ENCODE measurements around the gene OPN3.
"Not testable (repeated sequence)": the region's sequence is repeated elsewhere in the genome, so short reads cannot be mapped to it uniquely, and the experiment has no call there.

Gene OPN3

GRCh38 chr1:241640149-241640866 lies at the start of gene OPN3, which contains the start of gene CHML:
OPN3 (minus strand) TSS chr1:241640369; CDS start chr1:241640254, 115 bp downstream.
CHML (minus strand) TSS chr1:241640369; CDS start chr1:241635766, 4,603 bp downstream.
- DNase-seq (ENCODE audit: low spot score) = peak; percentile 92

DNA sequence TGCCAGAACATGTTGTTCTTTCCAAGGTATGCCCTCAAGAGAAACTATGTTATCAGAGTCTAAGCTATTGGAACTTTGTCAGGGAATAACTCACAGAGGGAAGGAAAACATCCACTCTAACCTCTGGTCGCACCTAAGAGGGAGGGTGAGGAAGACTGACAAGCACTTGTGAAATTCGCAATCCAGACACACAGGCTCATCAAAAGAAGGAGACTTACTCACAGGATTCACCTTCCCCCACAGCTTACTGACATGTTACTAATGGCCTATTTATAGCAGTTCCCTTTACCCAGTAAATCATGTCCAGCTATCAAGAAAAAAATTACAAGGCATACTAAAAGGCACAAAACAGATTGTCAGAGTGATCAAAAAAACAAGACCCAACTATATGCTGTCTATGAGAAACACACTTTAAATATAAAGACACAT lies 48.8 kb upstream of the OPN3 start:
- no peak for DNase-seq (ENCODE audit: low spot score)

GRCh38 chr1:241684108-241684507 lies 43.9 kb upstream of the OPN3 start:
- DNase-seq (ENCODE audit: low spot score) = no peak

- DNase-seq (ENCODE audit: low spot score) = no peak
Observed at GRCh38 chr1:241682921-241683320, 42.8 kb upstream of the OPN3 start.

- not testable (repeated sequence) for DNase-seq (ENCODE audit: low spot score)
Observed at GRCh38 chr1:241681861-241682448, 41.8 kb upstream of the OPN3 start.

DNA sequence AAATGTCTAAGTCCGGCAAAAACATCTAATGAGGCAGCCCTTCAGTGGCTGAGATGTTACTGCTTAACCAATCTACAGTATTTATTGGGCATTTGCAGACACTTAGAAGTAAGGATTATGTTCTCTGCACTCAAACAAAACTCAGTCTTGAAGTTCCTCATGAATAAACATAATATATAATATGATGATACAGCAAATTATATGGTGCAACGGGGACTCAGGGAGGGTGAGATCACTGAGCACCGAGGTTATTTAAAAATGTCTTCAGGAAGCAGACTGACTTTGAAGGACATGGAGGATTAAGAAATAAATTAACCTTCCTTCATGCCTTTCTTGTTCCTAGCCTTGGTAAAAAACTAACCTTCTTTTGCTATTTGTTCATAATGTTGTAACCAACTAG lies 39.8 kb upstream of the OPN3 start:
- DNase-seq (ENCODE audit: low spot score) = no peak

DNA sequence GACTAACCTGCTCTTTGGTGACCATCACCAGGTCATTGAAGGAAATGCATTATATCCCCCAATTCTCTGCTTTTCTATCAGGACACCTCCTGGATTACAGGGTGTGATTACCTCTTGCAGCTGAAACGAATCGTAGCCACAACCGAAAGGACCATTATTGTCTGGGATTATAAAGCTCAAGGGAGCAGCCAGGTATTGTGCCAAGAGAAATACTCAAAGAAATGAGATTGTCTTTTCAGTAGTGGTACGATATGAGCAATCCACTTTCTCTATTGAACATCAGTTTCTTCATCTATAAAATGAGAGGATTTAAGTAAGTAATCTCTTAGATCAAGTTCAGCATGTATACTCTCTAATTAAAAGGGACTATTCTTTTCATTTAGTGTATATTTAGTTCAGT lies 39.2 kb upstream of the OPN3 start:
- DNase-seq (ENCODE audit: low spot score) = no peak

DNA sequence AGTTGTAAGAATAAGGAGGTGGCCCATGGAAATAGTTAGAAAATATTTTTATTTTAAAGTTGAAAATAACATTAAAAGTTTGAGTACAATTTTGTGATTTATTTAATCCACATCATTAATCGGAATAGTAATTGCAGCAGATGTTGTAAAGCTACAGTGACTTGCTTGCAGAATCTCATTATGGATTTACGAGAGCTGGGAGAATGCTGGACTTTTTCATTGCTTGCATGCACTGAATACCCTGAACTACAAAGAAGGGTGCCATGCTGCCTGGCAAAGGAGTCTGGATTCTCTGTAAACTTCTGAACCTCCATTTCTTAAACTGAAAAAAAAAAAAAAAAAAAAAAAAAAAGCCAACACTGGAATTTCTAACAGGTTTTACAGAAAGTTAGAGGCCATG lies 38.4 kb upstream of the OPN3 start:
- no peak for DNase-seq (ENCODE audit: low spot score)

DNA sequence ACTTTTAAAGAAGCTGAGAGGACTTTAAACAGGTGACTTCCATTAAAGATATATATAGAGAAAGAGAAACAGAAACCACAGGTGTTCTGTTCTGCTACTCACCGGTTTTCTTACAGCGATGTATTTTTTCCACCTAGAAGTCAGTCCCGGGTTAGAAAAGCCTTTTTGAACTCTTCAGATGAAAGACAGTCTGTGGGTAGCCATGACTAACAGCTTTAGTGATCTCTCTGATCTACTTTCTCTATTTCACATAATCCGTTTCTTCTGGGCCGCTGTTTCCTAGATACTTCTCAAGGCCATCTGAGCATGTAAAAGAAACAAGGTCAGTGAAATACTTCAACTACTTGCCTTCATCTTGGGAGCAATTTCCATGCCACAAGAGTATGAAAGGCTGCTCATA lies 37.0 kb upstream of the OPN3 start:
- no peak for DNase-seq (ENCODE audit: low spot score)

- no peak for DNase-seq (ENCODE audit: low spot score)
Observed at GRCh38 chr1:241675983-241676382, 35.8 kb upstream of the OPN3 start.

DNA sequence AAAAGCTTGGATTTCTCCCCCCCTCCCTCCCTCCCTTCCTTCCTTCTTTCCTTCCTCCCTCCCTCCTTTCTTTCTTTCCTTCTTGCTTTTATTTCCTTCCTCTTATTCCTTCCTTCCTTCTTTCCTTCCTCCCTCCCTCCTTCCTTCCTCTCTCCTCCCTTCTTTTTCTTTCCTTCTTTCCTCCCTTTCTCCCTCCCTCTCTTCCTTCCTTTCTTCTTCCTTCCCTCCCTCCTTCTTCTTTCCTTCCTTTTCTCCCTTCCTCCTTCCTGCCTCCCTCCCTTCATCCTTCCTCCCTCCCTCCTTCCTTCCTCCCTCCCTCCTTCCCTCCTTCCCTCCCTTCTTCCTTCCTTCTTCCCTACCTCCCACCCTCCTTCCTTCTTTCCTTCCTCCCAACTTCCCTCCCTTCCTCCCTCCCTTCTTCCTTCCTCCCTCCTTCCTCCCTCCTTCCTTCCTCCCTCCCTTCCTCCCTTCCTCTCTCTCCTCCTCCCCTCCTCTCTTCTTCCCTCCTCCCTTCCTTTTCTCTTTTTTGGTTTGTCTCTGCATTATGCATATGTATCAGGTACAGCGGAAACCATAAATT lies 34.7 kb upstream of the OPN3 start:
- no peak for DNase-seq (ENCODE audit: low spot score)

DNA sequence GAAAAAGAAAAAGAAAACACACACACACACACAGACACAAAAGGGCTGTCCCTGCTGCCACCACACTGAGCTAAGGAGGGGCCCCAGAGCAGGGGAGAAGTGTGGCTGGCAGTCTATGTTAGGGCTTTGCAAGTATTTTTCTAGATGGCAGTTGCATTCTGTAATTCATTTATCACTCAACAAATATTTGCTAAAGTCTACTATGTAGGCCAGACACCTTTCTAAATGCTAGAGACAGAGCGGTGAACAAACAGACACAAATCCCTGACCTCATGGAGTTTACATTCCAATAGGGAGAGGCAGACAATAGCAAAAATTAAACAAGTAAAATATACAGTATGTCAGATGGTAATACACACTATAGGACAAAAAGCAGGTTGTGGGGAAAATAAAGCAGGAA lies 32.1 kb upstream of the OPN3 start:
- no peak for DNase-seq (ENCODE audit: low spot score)

GRCh38 chr1:241666419-241666818 lies 26.2 kb upstream of the OPN3 start:
- no peak for DNase-seq (ENCODE audit: low spot score)

- DNase-seq (ENCODE audit: low spot score) = no peak
Observed at GRCh38 chr1:241660424-241660972, 20.3 kb upstream of the OPN3 start.

DNA sequence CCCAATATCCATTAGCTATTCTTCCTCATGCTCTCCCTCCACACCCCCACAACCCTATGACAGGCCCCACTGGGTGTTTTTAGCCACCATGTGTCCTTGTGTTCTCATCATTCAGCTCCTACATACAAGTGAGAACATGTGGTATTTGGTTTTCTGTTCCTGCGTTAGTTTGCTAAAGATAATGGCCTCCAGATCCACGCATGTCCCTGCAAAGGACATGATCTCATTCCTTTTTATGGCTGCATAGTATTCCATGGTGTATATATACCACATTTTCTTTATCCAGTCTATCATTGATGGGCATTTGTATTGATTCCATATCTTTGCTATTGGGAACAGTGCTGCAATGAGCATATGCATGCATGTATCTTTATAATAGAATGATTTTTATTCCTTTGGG lies 18.8 kb upstream of the OPN3 start:
- not testable (repeated sequence) for DNase-seq (ENCODE audit: low spot score)

GRCh38 chr1:241658081-241658793 lies 18.1 kb upstream of the OPN3 start:
- DNase-seq (ENCODE audit: low spot score) = no peak

GRCh38 chr1:241654641-241655040 lies 14.5 kb upstream of the OPN3 start:
- no peak for DNase-seq (ENCODE audit: low spot score)

- DNase-seq (ENCODE audit: low spot score) = no peak
Observed at GRCh38 chr1:241654019-241654418, 13.8 kb upstream of the OPN3 start.

DNA sequence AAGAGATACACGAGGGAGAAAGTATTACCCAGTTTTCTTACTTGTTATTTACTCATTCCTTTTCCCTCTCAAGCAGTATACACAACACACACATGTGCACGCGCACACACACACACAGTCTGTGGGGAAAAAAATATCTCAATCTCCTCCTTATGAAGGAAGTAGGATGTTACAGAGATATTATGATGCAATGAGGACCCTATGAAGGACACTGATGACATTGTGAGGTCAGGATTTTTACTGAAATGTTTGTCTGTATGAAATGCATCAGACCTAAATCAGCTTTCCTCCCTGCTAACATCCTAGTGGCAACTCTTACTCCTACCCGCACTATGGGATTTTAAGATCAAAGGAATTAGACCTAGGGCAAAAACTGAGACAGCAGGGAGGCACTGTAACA lies 11.8 kb upstream of the OPN3 start, which contains the start of gene WDR64:
Gene WDR64 (plus strand): TSS at position 270 of the 400 bp plus-strand sequence. CDS start 204 bp downstream, outside the sequence.
- DNase-seq (ENCODE audit: low spot score) = no peak

GRCh38 chr1:241648159-241648558 lies 8.0 kb upstream of the OPN3 start:
- no peak for DNase-seq (ENCODE audit: low spot score)

DNA sequence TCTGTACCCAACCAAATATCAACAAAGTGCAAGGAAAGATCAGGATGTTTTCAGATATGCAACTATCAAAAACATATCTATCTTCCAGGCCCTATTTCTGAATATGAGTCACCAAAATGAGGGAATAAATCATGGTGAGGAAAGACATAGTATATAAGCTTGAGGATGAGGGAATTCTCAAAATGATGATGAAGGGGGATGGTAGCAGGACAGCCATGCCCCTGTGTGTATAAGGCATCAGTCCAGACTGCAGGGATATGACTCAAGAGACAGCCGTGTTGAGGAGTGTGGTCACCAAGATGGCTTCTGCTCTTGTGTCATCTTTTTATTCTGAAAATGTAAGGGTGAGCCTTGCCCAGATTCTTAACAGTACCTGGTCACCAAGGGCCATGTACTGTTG lies 7.5 kb upstream of the OPN3 start:
- no peak for DNase-seq (ENCODE audit: low spot score)

GRCh38 chr1:241646201-241646600 lies 6.0 kb upstream of the OPN3 start:
- DNase-seq (ENCODE audit: low spot score) = no peak
